DMS79 (cell line): ENCODE results near the gene PREP.
"Not testable (repeated sequence)": the region's sequence is repeated elsewhere in the genome, so short reads cannot be mapped to it uniquely, and the experiment has no call there.

Source experiments
- DNase-seq: peaks from one replicate; lab custom pipeline; 2025; lab: John Stamatoyannopoulos, UW

PREP gene

DNA sequence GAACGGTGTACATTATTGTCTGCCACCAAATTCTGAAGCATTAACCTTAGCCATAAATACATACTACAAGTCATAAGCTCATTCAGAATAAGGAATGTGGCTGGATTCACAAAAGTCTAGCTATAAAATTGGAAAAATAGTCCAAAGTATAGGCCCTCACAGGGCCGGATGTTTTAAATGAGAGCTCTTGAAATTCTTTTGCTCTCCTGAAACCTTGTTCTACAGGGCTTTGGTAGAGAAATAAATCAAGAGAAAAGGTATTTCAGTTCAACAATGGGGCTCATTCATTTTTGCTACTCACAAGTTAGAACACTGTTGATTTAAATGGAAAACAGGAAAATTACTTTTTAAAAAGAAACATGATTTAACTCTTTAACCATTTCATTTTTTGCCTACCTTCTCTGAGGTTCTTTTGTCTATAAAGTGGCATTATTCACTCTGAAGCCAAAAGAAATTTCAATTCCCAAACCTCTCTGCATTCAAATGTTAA is 58.0 kb downstream of the PREP start:
- DNase-seq = no peak

DNA sequence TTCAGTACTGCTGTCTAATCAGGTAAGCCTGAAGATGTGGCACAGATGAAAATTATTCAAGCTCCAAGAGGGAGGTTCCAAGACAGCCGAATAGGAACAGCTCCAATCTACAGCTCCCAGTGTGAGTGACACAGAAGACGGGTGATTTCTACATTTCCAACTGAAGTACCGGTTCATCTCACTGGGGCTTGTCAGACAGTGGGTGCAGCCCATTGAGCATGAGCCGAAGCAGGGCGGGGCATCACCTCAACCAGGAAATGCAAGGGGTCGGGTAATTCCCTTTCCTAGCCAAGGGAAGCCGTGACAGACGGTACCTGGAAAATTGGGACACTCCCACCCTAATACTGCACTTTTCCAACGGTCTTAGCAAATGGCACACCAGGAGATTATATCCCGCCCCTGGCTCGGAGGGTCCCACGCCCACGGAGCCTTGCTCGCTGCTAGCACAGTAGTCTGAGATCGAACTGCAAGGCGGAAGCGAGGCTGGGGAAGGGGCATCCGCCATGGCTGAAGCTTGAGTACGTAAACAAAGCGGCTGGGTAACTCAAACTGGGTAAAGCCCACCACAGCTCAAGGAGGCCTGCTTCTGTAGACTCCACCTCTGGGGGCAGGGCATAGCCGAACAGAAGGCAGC is 64.4 kb downstream of the PREP start:
- not testable (repeated sequence) for DNase-seq

DNA sequence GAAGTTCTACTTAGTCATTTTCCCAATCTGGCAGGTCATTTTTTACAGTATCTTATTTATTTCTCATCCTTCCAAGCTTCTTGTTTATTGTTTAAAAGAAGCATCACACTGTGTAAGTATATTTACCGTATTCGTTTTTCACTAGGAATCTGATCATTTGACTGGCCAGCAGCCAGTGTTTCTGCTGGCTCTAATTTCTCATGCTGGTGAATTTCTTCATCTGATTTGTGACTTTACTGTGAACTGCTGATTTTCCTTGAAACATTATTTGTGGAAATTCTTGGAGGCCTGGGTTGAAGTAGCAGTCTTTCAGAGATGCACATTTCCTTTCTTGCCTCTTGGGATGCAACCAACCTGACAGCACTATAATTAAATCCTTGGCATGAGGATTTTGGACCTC is 65.9 kb downstream of the PREP start:
- no peak for DNase-seq

DNA sequence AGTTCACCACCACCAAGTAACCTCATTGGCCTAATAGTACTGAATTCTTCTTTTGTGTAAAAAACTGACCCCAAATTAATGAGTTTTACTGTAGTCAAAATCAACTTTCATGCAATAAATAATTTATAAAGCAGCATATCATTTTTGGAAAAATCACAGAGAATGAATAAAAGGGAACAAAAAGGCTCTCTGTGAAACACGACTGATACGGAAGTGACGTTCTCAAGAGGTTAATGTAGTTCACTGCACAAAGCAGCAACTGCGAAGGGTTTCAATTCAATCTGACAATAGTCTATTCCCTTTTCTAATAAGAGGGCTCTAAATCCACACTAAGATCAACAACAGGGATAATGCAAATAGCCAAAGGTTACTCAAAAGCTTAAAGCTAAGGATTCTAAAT is 70.3 kb downstream of the PREP start:
- DNase-seq = no peak

DNA sequence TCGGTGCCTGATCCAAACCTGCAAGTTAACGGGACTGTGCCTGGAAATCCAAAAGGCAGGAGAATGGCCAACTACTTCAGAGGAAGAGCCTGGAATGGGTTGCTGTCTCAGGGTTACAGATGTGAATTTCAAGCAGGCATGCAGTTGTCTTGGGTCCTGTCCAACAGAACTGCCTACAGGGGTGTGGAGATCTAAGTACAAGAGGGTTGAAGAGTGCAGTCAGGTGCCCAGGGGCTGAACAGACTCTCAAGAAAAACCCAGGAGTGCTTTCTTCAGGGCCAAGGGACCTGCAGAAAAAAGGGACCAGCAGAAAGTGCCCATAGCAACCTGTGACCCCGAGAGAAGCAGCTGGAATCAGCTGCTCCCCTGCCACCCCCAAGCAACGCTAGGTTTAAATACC is 71.0 kb downstream of the PREP start:
- DNase-seq = peak; percentile 62

DNA sequence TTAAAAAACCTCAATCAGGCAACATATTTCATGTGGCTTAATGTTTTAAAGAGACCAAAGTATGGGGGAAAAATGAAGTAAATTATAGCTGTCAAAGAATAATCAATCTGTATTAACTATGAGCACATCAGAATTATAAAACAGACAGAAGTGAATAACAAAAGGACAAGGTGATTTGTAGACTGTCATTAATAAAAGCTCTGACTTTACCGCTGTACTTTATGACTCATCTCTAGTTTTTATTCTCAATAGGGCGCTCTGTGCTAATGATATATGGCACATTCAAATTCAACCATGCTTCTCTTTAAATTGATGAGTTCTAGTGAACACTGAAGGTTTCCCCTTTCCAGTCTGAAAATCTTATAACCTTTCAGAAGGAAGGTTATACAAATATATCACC is 72.0 kb downstream of the PREP start:
- no peak for DNase-seq

DNA sequence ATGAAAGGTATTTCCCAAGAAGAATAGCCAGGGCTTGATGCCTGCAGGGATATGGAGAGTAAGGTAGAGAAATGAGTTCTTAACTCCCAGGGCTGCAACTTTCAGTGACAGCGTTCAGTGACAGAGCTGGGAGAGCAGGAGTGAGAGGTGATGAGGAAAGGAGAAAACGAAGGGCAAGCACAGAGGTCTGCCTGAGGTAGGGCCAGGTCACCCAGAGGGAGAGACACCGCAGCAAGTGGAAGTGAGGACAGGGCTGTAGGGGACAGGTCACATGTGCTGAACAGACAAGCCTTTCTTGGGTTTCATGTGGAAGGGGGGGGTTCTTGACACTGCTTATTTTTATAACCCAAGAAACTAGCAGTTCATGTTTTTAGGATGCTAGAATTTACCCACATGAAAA is 72.5 kb downstream of the PREP start:
- DNase-seq = no peak

DNA sequence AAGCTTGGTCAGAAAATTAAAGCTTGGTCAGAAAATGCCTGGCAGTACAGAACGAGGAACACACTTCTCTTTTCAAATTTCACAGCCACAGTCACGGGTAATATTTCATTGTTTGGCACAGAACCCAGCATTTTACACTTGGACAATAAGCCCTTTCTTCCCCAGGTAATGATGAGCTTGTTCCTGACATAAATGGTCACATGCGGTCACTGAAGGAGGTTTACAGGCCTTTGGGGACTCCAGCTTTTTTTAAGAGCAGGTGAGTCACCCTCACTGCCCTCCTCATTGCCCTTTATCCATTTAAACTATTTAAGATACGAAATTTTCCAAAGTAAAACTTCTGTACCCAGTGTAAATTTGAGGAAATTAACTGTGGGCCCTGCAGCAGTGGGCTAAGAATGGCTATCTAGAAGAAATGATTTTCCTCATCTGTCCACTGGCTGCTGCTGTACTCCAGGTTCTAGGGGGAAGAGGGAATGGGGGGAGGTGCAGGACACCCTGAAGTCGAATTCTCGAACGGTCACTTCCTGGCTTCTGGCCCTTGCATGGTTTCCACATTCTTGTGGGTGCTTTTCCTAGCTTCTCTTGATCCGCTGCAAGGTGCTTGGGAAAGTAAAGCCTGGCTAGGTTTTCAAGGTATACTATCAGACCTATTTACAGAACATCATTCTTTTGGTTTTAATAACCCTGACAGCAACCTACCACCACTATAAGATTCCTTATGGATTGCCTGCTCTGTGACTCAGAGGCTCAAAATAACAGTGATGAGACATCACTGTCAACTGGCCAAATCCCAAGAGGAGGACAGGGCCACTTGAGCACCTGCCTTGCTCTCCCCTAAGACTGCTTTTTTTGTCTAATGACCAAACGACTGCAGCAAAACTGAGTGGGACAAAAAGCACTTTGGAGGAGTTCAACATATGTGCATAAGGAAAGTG is 75.8 kb downstream of the PREP start:
- DNase-seq = peak; percentile 49

DNA sequence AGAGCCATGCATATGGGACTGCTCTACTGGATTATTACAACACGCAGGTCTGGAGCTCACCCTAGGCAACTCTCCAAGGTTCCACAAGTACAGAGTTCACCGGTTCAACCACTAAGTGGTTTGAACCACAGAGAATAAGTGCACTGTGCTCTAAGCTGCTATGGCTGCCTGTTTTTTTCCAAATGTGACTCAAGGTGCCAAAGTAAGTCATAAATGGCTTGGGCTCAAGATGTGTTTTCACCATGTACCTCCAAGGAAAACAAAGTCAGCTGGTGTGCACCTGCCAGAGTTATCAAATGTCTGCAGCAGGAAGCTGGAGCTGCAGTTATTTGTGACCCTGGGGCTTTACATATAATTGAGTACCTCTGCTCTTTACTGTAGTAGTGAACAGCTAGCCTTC is 76.7 kb downstream of the PREP start:
- peak; percentile 90 for DNase-seq

DNA sequence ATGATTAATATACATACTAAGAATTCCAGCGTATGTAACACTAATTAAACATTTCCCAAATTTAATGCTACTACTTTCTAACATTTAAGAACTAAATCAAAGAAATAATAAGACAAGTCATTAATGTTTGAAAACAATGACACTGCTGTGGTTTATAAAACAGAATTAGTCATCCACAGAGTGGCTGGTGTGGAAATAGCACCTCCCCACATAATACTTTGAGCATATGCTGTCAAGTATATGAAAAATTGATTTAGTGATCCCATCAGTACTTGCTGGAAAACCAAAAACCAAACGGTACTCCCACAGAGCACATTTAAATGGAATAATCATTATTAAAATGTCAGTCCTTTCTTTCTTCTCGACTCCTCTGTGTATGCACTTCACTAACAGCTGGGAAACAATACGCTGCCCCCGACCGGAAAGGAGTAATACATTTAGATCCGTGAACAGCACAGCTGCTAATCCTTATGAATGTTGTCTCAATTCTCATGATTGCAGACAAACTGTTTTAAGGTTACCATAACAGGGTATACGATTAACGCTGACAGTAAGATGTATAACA is 78.4 kb downstream of the PREP start:
- DNase-seq = no peak

DNA sequence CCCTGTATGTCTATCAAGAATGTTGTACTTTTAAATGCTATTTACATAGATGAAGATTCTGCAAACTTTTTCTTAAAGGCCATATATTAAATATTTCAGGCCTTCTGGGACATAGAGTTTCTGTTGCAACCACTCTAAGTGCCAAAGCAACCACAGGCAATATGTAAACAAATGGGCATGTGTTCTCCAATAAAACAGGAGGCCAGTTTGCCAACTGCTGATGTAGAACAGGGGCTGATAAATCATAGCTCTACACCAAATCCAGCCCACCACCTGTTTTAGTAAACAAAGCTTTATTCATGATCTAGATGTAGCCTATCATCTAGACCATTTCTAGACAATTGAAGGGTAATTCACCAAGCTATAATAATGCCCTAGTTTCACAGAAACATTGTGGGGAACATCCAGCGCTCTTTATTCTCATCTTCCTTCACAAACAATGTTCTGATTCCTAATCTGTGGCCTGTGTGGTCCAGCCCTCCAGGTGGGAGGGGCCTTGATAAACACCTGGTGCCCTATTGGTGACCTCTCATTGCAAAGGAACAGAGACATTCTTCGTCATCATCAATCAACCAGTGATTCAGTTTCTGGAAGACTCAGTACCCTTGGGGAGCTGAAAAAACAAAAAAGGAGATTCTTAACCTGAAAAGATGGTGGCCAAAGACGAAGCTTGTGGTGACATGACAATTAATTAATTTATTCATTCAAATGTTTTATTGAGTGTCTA is 80.2 kb downstream of the PREP start:
- no peak for DNase-seq

DNA sequence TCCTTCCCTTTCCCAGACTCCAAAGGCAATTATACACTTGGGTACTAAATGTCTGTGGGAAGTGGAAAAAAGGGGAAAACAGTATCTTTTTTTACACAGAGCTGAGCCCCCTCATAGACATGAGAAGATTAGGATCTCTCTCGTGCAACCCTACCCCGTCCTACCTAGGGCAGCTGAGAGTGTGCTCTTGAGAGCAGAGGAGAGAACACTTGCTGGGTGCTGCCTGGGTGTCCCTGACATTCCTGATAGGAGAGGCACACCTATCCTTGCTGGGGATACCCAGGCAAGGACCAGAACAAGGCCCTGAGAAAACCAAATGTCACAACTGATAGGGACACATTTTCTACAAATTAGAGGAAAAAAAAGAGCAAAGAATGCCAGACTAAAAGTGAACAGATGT is 81.2 kb downstream of the PREP start:
- no peak for DNase-seq

DNA sequence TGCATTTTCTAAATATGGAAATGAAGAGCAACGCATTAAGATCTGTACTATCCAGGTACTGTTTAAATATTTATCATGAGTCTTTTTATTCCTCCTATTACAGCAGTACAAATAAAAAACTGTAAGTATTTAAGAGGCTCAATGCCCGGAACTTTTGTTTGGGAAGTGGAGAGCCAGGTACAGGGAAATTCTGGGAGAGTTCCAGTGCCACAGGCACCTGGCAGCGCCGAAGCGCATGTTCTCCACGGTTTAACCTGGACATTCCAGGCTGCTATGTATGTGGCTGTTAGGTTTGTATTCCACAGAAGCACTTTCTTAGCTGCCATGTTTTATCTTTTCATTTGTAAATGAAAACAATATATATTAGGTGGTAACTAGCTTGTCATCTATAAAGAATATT is 81.7 kb downstream of the PREP start:
- no peak for DNase-seq

DNA sequence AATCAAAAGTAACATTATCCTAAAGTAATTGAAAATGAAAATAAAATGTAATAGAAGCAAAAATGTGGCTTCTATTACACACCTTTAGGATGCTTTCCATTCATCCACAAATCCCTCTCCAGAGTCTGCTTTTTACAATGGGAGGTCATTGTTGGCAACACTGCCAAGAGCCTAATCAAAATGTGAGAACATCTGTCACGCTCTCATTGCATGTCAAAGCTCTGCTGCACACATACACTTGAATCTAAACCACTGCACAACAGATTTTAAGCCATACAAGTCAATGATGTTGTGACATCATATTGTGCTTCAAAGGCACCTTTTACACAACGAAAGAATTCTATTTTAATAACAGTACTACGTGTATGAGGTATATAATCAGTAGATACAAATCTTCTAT is 82.1 kb downstream of the PREP start:
- peak; percentile 57 for DNase-seq

DNA sequence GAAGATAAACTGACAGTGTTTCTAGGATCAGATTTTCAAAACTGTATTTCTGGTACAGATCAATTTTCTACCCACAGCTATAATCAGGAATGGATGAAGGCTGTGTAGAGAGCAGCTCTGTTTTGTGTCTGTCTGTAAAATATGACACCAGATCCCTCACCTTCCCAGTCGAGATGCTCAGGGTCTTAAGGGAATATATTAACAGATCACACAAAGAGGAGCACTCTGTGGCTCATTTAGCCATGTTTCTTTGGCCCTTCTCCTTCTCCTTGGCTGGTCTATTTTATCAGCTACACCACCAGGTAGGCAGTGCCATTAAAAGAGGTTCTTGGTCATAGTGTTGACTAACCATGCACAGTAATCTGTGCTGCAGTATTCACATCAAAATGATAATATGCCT is 82.6 kb downstream of the PREP start:
- DNase-seq = no peak

DNA sequence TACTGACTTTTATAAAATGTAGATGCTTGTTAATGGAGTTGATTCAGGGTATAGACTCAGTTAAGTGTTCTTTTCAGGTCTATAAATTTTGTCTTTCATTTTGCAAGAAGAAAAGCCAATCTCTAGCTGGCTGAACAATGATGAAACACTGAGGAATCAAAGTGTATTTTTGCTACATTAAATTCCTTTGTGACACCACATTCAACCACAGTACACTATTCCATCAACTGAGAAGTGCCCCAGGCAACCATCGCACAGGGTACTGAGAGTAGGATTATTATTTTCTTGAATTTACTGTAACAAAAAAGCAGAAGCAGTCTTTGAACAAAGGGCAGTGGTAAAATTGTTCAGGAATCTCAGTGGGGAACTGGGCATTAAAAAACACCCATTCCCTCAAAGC is 83.6 kb downstream of the PREP start:
- no peak for DNase-seq

DNA sequence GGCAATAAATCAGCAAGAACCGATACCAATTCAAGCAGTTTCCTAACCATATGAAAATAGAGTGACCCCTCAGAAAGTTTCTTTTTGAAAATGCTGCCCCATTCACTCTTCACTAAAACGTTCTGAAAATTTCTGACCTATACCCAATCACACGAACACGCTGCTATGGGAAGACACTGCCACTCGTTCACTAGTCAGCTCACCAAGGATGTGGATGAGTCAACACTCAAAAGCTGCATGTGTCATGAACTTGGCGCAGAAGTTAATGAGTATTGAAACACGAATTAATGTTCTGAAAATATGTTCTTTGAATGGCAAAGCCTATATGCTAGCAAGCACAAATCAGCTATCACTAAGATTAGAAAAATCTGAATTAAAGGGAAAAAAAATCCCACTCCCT is 84.2 kb downstream of the PREP start:
- no peak for DNase-seq

DNA sequence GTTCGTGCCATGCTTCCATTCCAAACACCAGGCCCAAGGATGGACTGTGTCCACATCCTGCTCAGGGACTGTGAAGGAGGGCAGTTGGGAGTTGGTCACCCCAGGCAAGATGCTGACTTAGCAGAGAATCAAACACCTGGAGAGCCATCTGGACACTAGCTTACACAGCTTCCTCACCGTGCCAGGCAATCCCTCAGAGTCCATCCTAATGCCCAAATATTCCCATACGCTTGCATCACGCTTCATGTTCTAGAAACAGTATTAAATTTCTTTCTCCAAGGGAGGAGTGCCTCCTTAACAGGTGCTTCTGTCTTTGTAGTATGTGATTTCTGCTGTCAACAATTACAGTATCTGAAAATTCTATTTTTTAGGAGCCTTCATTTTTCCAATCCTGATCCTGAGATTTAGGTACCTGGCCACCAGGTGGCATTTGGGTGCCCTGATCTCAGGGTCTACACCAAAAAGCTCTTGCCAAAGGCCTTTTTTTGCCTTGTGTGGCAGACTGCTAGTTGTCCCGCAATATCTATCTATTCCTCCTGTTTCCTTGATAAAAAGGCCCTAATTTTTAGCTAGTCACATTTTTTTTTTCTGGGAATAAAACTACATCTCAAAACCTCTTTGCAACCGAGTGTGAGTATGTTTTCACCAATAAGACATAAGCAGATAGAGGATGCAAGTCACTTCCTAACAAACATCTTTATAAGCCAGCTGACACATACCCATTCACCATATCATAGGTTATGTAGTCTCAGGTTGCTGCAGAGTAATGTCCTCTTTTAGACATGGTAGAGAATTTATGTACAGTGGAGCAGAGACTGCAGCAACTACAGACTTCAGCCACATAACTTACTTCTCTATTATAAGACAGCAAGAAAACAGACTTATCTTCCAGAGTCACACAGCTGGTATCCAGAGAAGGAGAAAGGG is 85.0 kb downstream of the PREP start:
- DNase-seq = no peak

DNA sequence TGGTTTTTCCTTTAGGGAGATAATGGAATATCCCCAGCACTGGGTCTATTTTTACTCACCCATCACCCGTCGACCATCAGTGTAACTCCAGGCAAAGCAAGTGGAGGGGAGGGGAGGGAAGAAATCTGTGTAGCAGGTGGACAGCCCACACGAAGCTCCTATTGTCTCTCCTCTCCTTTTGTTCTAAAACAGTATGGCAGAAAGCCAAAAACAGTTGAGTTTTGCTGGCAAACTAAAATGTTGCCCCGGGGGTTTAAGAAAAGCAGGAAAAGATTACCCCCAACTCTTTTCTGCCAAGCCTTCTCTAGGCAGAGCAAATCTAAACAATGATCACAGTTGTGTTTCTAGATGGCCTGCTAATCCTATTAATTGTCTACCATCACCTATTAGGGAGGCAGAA is 89.7 kb downstream of the PREP start:
- no peak for DNase-seq

DNA sequence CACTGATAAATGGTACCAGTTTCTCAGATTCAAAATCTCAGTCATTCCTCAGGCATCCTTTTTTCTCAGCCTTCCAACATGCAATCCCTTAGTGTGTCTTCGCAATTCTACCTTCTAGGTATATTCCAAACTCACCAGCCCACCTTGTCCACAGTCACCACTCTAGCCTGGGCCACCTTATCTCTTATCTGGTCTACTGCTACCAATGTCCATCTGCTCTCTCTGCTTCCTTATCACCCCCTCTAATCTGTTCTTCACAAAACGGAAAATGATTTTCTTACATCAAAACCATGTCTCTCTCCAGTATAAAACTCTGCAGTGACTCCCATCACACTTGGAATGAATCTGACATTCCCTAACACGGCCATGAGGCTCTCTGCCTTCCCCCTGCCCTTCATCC is 91.9 kb downstream of the PREP start:
- DNase-seq = no peak

DNA sequence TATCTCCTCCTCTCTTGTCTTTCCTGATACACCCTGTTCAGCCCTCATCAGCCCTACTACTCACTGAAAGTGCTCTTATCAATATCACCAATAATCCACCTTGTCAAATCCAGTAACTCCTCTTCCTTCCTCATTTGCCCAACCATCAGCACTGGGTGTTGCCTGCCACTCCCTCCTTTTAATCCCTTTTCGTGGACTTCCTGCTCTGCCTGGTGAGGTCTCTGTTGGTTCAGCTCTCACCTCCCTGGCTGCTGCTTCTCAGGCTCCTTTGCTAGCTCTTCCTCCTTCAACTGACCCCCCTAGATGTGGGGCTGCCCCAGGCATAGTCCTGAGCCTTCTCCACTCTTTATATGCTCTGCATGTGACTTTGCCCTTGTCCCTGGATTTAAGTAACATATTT is 92.5 kb downstream of the PREP start:
- no peak for DNase-seq
